MM.1S (cell line): ENCODE measurements around the gene RASGRP2.

Experiments
- DNase-seq: peaks from one replicate; pipeline ENCODE4 v3.0.0-alpha.2; 2015
- H2AFZ ChIP-seq: fragments of 300-600 bp; sonication (generic); 2 replicates; pipeline ENCODE4 v1.6.0; 2016; ENCODE audit warnings: antibody characterized with exemption, low read length
- H3F3A ChIP-seq: fragments of 300-600 bp; sonication (generic); 2 replicates; pipeline ENCODE4 v1.6.1; 2016; ENCODE audit warnings: mild to moderate bottlenecking, antibody characterized with exemption, low read length, moderate library complexity, mixed read lengths; ENCODE audit not compliant: insufficient read depth
- H3K27ac ChIP-seq: fragments of 300-600 bp; sonication (generic); 2 replicates; pipeline ENCODE4 v1.5.1; 2016; ENCODE audit warnings: mild to moderate bottlenecking, low read length
- H3K27me3 ChIP-seq: fragments of 300-600 bp; sonication (generic); replicated peaks from 2 replicates; pipeline ENCODE4 v1.6.0; 2016; ENCODE audit warnings: low read length; ENCODE audit not compliant: insufficient read depth
- H3K36me3 ChIP-seq: fragments of 300-600 bp; sonication (generic); replicated peaks from 2 replicates; pipeline ENCODE4 v1.6.1; 2016; ENCODE audit warnings: mild to moderate bottlenecking, low read length, mixed read lengths; ENCODE audit not compliant: insufficient read depth
- H3K4me1 ChIP-seq: fragments of 300-600 bp; sonication (generic); 2 replicates; pipeline ENCODE4 v1.6.1; 2016; ENCODE audit warnings: low read length, mixed read lengths
- H3K4me2 ChIP-seq: fragments of 300-600 bp; sonication (generic); 2 replicates; pipeline ENCODE4 v1.6.0; 2016; ENCODE audit warnings: low read depth, low read length
- H3K4me3 ChIP-seq: fragments of 300-600 bp; sonication (generic); 2 replicates; pipeline ENCODE4 v1.5.1; 2016; ENCODE audit warnings: low read length, mixed read lengths
- H3K79me2 ChIP-seq: fragments of 300-600 bp; sonication (generic); 2 replicates; pipeline ENCODE4 v1.6.1; 2016; ENCODE audit warnings: mixed run types, low read length, mixed read lengths
- H3K9ac ChIP-seq: fragments of 300-600 bp; sonication (generic); 2 replicates; pipeline ENCODE4 v1.6.1; 2016; ENCODE audit warnings: low read length, mixed read lengths
- H3K9me2 ChIP-seq: fragments of 300-600 bp; sonication (generic); replicated peaks from 2 replicates; pipeline ENCODE4 v1.6.1; 2016; ENCODE audit warnings: mild to moderate bottlenecking, low read length, mixed read lengths; ENCODE audit not compliant: insufficient read depth
- H3K9me3 ChIP-seq: fragments of 300-600 bp; sonication (generic); replicated peaks from 2 replicates; pipeline ENCODE4 v1.6.1; 2016; ENCODE audit warnings: mild to moderate bottlenecking, low read length, mixed read lengths; ENCODE audit not compliant: insufficient read depth
- H4K20me1 ChIP-seq: fragments of 300-600 bp; sonication (generic); 2 replicates; pipeline ENCODE4 v1.6.1; 2016; ENCODE audit warnings: mild to moderate bottlenecking, low read length, moderate library complexity, mixed read lengths; ENCODE audit not compliant: insufficient read depth
- EZH2 ChIP-seq: fragments of 300-600 bp; sonication (generic); optimal IDR thresholded peaks from 2 replicates; pipeline ENCODE3; 2017; ENCODE audit warnings: low read depth, mild to moderate bottlenecking, antibody characterized with exemption, low read length, mixed read lengths
- EZH2phosphoT487 ChIP-seq: fragments of 300-600 bp; sonication (generic); IDR thresholded peaks from 2 replicates; pipeline ENCODE4 v1.6.1; 2018; ENCODE audit warnings: antibody characterized with exemption, low read length
- TF ChIP-seq, protein P1 (sequence below): fragments of 300-600 bp; sonication (generic); IDR thresholded peaks from 2 replicates; pipeline ENCODE4 v1.5.1; 2016; ENCODE audit warnings: antibody characterized with exemption, low read length, mixed read lengths

Gene RASGRP2

DNA sequence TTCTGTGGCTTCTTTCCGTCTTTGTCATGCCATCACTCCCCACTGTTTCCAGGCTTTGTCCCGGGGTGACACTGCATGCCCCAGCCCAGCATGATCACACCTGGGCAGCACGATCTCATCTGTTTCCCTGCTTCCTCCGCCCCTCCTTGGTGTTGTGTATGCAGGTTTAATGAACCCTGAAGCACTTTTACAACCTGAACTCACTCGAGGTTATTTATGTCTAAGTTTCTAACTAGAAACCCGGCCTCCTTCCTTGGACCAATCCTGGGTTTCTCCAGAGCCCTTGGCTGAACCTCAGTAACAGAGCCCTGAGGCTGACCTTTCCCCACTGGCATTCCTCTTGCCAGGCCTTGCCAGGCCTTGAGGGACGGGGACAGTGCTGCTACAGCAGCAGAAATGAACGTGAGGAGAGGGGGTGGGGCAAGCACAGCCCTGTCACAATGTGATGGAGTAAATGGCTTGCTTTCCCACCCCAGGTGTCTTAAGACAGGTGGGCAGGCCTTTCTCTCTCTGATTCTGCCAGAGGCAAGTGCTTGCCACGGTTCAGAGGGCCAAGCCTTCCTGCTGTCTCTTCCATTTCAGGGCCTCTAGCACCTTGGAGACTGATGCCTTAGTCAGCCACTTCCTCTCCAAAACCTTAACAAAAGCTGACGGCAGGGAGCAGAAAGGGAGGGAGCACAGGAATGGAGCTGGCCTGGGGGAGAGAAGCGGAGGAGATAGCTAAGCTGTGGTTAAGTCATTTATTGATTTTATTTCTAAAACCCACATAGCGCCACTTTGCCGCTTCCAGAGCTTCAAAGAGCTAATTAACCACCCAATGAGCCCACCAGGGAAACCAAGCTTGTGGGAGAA lies 19.0 kb upstream of the RASGRP2 start:
- Histone ChIP-seq H3F3A (peaks cover 35% of the 10 kb centered on the region), H3K27ac (no peak overlapping the region), H3K27me3 (no peaks in the 10 kb centered on the region), H2AFZ (no peak overlapping the region), H3K9me2 (no peaks in the 10 kb centered on the region), H3K9me3 (no peaks in the 10 kb centered on the region), H3K4me1 (no peaks in the 10 kb centered on the region), H3K4me2 (no peak overlapping the region), H3K4me3 (no peak overlapping the region), H3K79me2 (peaks cover 14% of the 10 kb centered on the region), H4K20me1 (peaks cover 17% of the 10 kb centered on the region), H3K9ac (no peak overlapping the region), H3K36me3 (peaks cover 18% of the 10 kb centered on the region)
- no peak for DNase-seq
- TF ChIP-seq EZH2 (no peak), EZH2phosphoT487 (no peak)
- TF ChIP-seq, protein P1, sequence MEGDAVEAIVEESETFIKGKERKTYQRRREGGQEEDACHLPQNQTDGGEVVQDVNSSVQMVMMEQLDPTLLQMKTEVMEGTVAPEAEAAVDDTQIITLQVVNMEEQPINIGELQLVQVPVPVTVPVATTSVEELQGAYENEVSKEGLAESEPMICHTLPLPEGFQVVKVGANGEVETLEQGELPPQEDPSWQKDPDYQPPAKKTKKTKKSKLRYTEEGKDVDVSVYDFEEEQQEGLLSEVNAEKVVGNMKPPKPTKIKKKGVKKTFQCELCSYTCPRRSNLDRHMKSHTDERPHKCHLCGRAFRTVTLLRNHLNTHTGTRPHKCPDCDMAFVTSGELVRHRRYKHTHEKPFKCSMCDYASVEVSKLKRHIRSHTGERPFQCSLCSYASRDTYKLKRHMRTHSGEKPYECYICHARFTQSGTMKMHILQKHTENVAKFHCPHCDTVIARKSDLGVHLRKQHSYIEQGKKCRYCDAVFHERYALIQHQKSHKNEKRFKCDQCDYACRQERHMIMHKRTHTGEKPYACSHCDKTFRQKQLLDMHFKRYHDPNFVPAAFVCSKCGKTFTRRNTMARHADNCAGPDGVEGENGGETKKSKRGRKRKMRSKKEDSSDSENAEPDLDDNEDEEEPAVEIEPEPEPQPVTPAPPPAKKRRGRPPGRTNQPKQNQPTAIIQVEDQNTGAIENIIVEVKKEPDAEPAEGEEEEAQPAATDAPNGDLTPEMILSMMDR = no peak

DNA sequence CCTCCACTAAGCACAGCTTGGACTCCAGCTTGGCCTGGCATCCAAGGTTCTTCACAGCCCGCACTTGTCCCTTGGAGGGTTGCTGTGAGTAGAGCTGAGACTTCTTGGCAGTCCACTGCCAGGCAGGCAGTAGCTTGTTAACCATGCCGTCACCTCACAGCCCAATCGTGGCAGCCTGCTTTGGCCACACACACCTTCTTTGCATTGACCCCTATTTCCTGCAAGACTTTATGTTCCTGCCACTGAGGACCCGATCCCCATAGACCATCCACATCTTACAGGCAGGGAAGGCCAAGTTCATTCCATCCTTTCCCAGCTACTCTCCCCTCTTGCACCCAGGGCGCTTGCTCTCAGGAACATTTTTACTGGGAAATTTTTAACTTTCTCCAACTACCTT lies 18.3 kb upstream of the RASGRP2 start:
- DNase-seq = no peak
- no peak overlapping the region for H3K4me2 ChIP-seq
- peaks cover 8% of the 10 kb centered on the region for H3K79me2 ChIP-seq
- H2AFZ ChIP-seq = no peak overlapping the region
- no peaks in the 10 kb centered on the region for H3K9me3 ChIP-seq
- H3K4me3 ChIP-seq = no peak overlapping the region
- H3K4me1 ChIP-seq = no peaks in the 10 kb centered on the region
- H3K9ac ChIP-seq = no peak overlapping the region
- H3K36me3 ChIP-seq = peaks cover 12% of the 10 kb centered on the region; the same call in 1 of the 2 replicates
- H3K27me3 ChIP-seq = no peaks in the 10 kb centered on the region
- H3K27ac ChIP-seq = no peak overlapping the region
- TF ChIP-seq, protein P1 = no peak
- TF ChIP-seq EZH2phosphoT487 (no peak), EZH2 (no peak)
- peaks cover 35% of the 10 kb centered on the region for H3F3A ChIP-seq
- H4K20me1 ChIP-seq = peaks cover 11% of the 10 kb centered on the region
- H3K9me2 ChIP-seq = no peaks in the 10 kb centered on the region

DNA sequence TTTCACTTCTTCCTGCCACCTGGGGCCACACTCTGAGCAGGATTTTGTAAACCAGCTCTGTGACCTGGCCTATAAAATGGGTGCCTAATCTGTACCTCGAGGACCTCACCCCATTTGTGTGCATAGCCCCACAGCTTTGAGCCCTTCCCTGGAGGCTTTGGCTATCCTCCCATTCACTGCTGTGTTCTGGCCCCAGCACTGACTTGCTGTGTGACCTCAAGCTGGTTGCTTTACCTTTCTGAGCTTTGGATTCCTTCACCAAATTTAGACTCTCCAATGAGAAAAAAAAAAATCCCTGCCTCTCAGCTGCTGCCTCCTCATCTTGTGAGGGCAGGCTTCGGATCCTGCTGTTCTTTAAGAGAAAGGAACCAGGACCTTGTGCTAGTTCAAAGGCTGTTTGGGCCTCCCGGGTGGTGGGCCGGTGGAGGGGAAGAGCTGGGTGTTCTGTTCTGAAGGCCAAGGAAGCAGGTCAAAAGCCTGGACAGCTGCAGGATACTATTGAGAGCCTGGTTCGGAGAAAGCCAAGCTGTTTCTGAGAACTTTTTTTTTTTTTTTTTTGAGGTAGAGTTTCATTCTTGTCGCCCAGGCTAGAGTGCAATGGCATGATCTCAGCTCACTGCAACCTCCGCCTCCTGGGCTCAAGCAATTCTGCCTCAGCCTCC lies 16.9 kb upstream of the RASGRP2 start:
- H3K4me3 ChIP-seq = no peak overlapping the region
- peaks cover 7% of the 10 kb centered on the region; the same call in 1 of the 2 replicates for H3K36me3 ChIP-seq
- peaks cover 8% of the 10 kb centered on the region for H4K20me1 ChIP-seq
- no peak overlapping the region for H2AFZ ChIP-seq
- H3K27me3 ChIP-seq = no peaks in the 10 kb centered on the region
- no peak for DNase-seq
- H3K9ac ChIP-seq = no peak overlapping the region
- peaks cover 35% of the 10 kb centered on the region for H3F3A ChIP-seq
- H3K79me2 ChIP-seq = no peaks in the 10 kb centered on the region
- TF ChIP-seq EZH2 = no peak
- no peak for TF ChIP-seq EZH2phosphoT487
- TF ChIP-seq, protein P1 = no peak
- H3K4me2 ChIP-seq = no peak overlapping the region
- H3K27ac ChIP-seq = no peak overlapping the region
- no peaks in the 10 kb centered on the region for H3K9me3 ChIP-seq
- no peaks in the 10 kb centered on the region for H3K4me1 ChIP-seq
- H3K9me2 ChIP-seq = no peaks in the 10 kb centered on the region
